RWPE1 (cell line): Measurements from ENCODE around the gene KCNMA1.

ENCODE experiments used
- CTCF ChIA-PET: fragments of 350-600 bp; sonication (Branson Sonifier 250); formaldehyde crosslinking; extraction: SDS; loops from one replicate; lab custom pipeline; 2021; lab: Yijun Ruan, JAX
- POLR2A ChIA-PET: fragments of 400-600 bp; formaldehyde crosslinking; extraction: SDS; loops from one replicate; lab custom pipeline; 2020; ENCODE audit warnings: antibody characterized with exemption; ENCODE audit not compliant: low non-redundant PET; lab: Yijun Ruan, JAX
- DNase-seq: peaks from one replicate; pipeline ENCODE4 v3.0.0; 2012; ENCODE audit warnings: low spot score
- H3K27ac ChIP-seq: fragments of 450-650 bp; 2 replicates; pipeline ENCODE4 v1.5.1; 2017
- TF ChIP-seq, protein P1 (sequence below): fragments of 450-650 bp; conservative IDR thresholded peaks from 2 replicates; pipeline ENCODE4 v1.5.1; 2017; ENCODE audit warnings: low read depth, mild to moderate bottlenecking

Gene KCNMA1

DNA sequence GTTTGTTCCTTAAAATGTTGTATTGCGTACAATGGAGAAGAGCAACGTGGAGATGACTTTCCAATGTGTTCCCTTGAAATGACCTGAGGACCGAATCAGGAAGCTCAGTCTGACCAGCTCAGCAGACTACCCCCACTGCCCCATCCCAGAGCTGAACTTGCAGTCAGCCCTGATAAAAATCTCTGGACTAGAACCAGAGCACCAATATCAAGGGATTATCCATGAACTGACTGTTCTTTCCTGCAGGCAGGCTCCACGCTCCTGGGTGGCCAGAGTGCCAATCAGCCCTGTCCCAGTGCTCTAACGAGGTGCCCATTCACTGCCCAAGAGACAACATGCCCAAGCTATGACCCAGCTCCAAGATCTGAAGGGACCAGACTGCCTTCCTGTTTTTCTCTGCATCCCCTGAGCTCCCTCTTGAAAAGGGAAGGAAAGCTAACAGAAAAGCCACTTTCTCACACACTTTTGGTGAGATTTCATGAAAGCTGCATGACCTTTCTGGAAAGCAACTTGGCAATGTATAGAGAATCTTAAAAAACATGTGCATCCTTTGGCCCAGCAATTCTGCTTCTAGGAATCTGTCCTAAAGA, 130.2 kb downstream of the KCNMA1 start:
- no peak overlapping the region; the same call in 1 of the 2 replicates for H3K27ac ChIP-seq
- ChIA-PET CTCF (interaction anchor here (0.6 to 0.7 kb wide), 3 partner anchors 204 to 1974 kb away, joined by 3 to 4 read pairs (median 3); no protein-coding TSS in a partner anchor), POLR2A (no interaction called here)
- DNase-seq = no peak
- TF ChIP-seq, protein P1, sequence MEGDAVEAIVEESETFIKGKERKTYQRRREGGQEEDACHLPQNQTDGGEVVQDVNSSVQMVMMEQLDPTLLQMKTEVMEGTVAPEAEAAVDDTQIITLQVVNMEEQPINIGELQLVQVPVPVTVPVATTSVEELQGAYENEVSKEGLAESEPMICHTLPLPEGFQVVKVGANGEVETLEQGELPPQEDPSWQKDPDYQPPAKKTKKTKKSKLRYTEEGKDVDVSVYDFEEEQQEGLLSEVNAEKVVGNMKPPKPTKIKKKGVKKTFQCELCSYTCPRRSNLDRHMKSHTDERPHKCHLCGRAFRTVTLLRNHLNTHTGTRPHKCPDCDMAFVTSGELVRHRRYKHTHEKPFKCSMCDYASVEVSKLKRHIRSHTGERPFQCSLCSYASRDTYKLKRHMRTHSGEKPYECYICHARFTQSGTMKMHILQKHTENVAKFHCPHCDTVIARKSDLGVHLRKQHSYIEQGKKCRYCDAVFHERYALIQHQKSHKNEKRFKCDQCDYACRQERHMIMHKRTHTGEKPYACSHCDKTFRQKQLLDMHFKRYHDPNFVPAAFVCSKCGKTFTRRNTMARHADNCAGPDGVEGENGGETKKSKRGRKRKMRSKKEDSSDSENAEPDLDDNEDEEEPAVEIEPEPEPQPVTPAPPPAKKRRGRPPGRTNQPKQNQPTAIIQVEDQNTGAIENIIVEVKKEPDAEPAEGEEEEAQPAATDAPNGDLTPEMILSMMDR = no peak

DNA sequence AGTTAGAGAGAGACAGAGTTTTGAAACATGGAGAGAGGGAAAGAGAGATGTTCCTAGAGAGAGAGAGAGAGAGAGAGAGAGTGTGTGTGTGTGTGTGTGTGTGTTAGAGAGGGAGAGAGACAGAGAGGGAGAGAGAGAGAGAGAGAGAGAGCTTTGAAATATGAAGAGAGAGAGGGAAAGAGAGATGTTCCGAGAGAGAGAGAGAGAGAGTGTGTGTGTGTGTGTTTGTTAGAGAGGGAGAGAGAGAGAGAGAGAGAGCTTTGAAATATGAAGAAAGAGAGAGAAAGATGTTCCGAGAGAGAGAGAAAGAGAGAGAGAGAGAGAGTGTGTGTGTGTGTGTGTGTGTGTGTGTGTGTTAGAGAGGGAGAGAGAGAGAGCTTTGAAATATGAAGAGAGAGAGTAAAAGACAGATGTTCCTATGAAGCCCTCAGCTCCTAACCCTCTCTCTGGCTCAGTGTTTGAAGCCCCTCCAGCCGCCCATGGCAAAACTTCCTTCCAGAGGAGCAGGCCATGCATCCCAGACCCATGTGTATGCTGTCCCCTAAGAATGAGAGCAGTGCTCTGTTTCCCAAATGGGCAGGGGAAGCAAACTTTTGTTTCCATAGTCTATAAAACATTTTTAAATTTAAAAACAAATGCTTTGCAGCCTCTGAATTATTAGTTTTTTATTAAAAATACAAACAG, 130.9 kb downstream of the KCNMA1 start:
- POLR2A ChIA-PET = interaction anchor here (0.6 kb wide), 1 partner anchor 150 kb away, joined by 4 read pairs; no protein-coding TSS in a partner anchor
- no peak overlapping the region for H3K27ac ChIP-seq
- CTCF ChIA-PET = interaction anchor here (0.6 to 1.1 kb wide), 2 partner anchors 205 to 502 kb away, joined by 3 to 4 read pairs; no protein-coding TSS in a partner anchor

DNA sequence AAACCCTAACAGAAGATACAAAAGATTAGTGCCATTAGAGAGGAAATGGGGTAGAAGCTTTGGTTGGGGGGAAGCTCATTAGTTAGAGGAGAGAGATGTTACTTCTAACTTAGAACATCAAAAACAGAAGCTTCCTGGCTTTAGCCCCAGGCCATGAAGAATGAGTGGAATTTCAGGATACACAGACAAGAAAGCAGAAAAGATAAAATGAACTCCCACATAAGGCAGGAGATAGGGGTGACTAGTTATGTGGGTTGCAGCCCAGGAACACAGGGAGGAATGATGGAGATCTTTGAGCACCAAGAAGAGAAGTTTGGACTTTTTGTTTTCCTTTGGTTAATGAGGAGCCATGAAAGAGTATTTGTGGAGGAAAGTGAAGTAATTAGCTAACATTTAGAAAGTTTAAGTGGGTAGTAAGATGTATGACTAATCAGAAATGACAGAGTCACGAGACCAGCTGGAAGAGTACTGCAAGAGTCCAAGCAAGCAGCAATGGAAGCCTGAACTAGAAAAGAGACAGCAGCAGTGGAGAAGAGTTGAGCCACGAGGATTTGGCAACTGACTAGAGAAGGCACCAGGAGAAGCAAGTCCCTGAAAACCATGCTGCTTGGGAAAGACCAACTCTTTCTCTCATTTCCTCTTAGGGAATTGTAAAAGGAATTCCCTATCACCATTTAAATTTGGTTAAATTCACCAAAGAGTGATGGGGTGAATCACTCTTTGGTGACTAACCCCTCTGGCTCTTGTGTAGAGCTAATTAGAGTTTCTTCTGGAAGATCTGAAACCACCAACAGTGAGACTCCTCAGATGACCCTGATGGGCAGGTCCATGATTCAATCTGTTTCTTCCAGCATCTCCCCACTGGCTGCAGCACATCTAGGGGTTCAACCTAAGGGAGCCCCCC, 131.9 kb downstream of the KCNMA1 start:
- peak overlapping the region; percentile 83 for H3K27ac ChIP-seq
- TF ChIP-seq, protein P1 = no peak
- peak; percentile 87 for DNase-seq
- ChIA-PET POLR2A (interaction anchor here (0.6 kb wide), 1 partner anchor 151 kb away, joined by 4 read pairs; no protein-coding TSS in a partner anchor), CTCF (interaction anchor here (1.0 to 2.1 kb wide), 4 partner anchors 8 to 501 kb away, joined by 3 to 5 read pairs (median 4); no protein-coding TSS in a partner anchor)

More for the DNA sequence above, 130.9 kb downstream of the KCNMA1 start:
- no peak for DNase-seq
- TF ChIP-seq, protein P1 = no peak

DNA sequence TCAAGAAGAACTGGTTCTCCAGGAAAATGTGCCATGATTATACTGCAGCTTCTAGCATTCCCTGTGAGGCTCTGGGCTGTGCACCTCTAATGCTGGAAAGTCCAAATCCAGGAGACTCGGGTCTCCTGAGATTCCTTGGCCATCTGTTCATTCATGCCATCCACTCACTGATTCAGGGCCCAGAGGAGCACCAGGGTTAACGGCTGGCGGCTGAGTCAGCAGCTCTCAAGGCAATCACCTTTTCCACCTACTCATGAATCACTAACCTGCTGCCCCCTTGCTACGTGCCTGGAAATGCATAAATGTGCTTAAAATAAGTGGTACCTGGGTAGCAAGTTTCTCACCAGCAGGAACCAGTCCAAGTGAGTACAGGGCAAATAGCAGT, 132.7 kb downstream of the KCNMA1 start:
- CTCF ChIA-PET = interaction anchor here (0.5 to 2.1 kb wide), 6 partner anchors 8 to 599 kb away, joined by 3 to 5 read pairs (median 4); no protein-coding TSS in a partner anchor
- POLR2A ChIA-PET = no interaction called here
- H3K27ac ChIP-seq = peak overlapping the region; percentile 83
- TF ChIP-seq, protein P1 = no peak; the same call in 1 of the 2 replicates
- peak; percentile 92 for DNase-seq

DNA sequence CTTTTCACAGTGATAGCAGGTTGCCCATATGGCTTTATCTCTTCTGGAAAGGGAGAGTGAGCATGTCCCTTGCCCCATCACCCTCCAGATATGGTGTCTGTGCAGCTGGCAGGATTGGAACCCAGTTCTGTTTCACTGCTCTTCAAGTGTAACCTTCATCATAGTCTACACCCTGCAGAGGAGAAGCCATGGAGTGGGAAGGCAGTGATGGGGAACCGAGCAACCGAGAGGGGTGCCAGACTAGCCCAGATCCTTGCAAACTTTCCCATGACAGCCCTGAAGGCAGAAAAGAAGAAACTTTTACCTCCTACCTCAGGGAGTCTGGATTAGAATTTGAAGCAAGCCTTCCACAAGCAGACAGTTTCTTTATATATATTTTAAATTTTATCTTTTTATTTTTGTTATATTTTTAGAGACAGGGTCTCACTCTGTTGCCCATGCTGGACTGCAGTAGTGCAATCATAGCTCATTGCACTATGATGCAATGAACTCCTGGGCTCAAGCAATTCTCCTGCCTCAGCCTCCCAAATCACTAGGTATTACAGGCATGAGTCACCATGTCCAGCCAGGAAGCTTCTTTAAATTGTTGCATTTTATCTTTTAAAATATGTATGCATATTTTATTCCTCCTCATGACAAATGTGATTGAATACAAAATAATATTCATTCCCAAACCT, 133.3 kb downstream of the KCNMA1 start:
- peak overlapping the region; percentile 83 for H3K27ac ChIP-seq
- ChIA-PET CTCF (interaction anchor here (0.5 to 2.1 kb wide), 6 partner anchors 9 to 599 kb away, joined by 3 to 5 read pairs (median 4); no protein-coding TSS in a partner anchor), POLR2A (no interaction called here)
- DNase-seq = no peak
- TF ChIP-seq, protein P1 = no peak
